ENCODE data around the gene C11orf71.

Gene C11orf71, protein sequence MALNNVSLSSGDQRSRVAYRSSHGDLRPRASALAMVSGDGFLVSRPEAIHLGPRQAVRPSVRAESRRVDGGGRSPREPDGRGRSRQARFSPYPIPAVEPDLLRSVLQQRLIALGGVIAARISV

GRCh38 chr11:114400216-114400914 lies at the start of gene C11orf71, which contains the start of gene RBM7:
Gene C11orf71 (minus strand): TSS chr11:114400511. CDS start chr11:114400331, 180 bp downstream.
Gene RBM7 (plus strand): TSS chr11:114400666. CDS start chr11:114400672, 6 bp downstream.
- DNase-seq (ENCODE audit: low read depth), result peak; percentile 99

DNA sequence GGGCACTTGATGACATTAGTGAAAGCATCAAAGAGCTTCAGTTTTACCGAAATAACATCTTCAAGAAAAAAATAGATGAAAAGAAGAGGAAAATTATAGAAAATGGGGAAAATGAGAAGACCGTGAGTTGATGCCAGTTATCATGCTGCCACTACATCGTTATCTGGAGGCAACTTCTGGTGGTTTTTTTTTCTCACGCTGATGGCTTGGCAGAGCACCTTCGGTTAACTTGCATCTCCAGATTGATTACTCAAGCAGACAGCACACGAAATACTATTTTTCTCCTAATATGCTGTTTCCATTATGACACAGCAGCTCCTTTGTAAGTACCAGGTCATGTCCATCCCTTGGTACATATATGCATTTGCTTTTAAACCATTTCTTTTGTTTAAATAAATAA lies 49.5 kb upstream of the C11orf71 start:
- no peak for DNase-seq (ENCODE audit: low read depth)

DNA sequence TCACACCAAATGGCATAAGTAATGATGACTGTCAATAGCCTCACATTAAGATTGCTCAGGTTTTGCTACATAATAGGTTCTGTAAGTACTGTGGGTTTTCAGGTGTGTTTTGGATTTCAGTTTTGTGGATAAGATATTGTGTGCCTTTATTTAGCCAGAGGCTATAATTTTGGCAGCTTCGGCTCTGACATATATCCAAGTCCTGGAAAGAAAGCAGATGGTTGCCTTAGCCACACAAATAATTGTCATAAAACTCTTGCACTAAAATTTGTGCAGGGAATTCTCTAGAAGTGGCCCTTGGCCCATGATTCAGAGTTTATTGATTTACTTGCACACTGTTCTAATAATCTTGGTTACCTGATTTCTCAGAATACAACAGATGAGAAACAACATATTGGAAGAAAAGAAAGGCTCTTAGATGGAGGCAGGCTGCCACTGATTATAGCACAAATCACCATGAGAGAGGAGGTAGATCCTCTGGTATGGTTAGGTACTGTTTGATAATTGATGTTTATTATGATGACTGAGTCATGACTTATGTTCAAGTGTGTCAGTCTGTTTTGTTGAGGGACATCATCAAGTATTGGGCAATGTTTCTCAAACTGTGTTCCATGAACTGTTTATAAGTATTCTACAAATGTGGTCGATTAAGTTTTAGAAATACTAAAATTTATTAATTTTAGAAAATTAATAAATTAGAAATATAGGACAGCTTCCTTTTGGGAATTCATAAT lies 48.6 kb upstream of the C11orf71 start:
- DNase-seq (ENCODE audit: low read depth), result peak; percentile 37

DNA sequence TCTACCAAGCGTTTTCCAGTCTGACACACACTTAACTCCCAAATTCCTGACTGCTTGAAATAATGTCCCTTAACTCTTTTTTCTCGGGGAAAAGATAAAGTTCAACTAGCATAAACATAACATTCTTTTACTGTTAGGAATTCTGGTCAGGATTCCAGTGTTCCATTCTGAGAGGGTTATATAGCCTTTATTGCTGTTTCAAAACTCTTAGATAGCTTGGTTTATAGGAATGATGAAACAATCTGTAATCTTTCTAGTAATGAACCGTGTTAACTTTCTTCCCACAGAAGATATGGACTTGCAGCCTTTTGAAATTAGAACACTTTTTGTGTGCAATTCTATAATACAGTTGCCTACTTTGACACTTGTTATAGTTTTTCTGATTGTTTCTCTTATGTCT lies 47.6 kb upstream of the C11orf71 start:
- no peak for DNase-seq (ENCODE audit: low read depth)

GRCh38 chr11:114447444-114447843 lies 47.1 kb upstream of the C11orf71 start:
- DNase-seq (ENCODE audit: low read depth), result no peak

GRCh38 chr11:114442536-114442935 lies 42.2 kb upstream of the C11orf71 start:
- no peak for DNase-seq (ENCODE audit: low read depth)

DNA sequence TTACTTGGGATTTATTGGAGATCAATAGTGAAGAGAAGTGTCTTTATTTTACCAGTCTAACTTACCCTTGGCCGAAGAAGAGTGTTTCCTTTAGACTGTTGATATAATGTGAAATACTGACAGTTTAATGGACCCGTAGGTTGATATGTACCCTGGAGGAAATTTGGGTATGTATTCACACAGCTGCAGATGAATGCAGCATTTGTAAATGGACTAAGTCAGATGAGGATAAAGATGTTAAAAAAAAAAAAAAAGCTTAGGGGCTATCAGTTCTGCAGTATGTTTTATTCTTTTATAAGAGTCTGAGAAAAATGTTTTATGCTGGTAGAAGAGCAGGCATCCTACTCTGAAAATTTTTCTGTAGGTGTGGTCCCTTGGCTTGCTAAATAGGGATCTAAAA lies 41.6 kb upstream of the C11orf71 start:
- no peak for DNase-seq (ENCODE audit: low read depth)

- DNase-seq (ENCODE audit: low read depth), result peak; percentile 8
Observed at GRCh38 chr11:114440971-114441763, 40.9 kb upstream of the C11orf71 start.

DNA sequence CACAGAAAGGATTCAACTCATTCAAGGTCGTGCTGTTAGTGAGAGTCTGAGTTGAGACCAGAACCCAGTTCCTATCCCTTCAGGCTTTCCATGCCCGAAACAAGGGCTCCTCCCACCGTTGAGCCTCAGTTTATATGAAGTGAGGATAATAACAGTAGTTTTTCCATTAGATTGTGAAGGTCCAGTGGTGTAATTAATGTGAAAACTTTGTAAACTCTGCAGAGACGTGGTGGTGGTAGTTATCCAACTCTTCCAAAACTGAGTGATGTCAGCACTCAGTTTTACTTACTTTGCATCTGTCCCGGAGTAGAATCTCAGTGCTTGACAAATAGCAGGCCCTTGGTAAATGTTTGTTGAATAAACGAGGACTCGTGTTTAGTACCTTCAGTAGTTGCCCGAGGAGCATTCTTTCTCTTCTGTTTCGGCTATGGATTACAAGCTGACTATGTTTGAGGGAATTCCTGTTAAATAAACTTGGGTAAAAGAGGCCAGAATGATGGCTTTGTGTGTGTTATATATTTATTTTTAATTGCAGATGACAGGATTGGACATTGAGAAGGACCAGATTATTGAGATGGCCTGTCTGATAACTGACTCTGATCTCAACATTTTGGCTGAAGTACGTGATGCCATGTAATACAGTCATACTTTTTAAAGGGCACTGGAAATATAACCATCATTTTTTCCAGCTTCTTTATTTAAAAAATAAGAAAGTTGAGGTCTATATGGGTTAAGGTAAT lies 40.0 kb upstream of the C11orf71 start:
- peak; percentile 30 for DNase-seq (ENCODE audit: low read depth)

GRCh38 chr11:114439229-114440120 lies 39.2 kb upstream of the C11orf71 start, which contains the start of gene REXO2:
Gene REXO2 (plus strand): TSS chr11:114439467. CDS start chr11:114439529, 62 bp downstream.
- peak; percentile 96 for DNase-seq (ENCODE audit: low read depth)

GRCh38 chr11:114438303-114438702 lies 38.0 kb upstream of the C11orf71 start:
- DNase-seq (ENCODE audit: low read depth), result peak; percentile 5

- DNase-seq (ENCODE audit: low read depth), result no peak
Observed at GRCh38 chr11:114433376-114433775, 33.1 kb upstream of the C11orf71 start.

GRCh38 chr11:114432893-114433292 lies 32.6 kb upstream of the C11orf71 start:
- no peak for DNase-seq (ENCODE audit: low read depth)

DNA sequence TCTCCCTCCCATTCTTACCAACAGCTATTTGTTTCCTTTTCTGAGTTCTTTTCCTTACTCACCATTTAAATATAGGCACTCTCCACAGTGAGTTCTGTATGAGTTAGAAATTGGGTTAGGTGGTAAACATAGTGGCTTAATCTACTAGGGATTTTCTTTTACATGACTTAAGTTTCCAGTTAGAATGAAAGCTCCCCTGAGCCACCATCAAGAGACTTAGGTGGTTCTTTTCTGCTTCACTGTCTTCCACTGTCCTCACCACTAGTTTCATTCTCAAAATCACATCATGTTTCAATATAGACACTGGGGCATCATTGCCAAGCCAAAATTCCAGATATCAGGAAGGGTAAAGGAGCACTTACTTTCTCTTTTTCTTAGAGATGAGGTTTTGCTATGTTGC lies 30.0 kb upstream of the C11orf71 start:
- no peak for DNase-seq (ENCODE audit: low read depth)

GRCh38 chr11:114426280-114426679 lies 26.0 kb upstream of the C11orf71 start:
- DNase-seq (ENCODE audit: low read depth), result no peak

DNA sequence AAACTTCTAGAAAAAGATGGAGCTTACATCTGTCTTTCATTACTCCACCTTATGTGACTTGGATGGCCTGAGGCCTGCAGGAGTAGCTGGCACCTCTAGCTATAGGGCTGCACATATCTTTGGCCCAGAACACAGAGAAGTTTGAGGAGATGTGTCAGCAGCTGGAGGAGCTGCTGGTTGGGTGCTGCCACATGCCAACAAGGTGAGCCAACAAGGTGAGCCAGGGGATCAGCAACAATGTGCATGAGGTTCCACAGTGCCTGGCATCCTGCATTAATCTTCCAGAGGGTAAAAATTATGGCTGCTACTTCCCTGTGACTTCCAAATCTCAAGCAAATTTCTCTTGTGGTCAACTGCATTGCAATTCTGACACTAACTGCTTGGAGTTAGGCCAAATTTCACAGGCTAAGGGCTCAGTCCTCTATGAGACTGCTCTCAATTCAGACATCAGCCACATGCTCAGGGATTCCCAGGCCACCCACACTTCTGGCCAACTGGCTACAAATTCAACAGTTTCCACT lies 16.2 kb upstream of the C11orf71 start:
- peak; percentile 22 for DNase-seq (ENCODE audit: low read depth)

GRCh38 chr11:114413958-114414357 lies 13.6 kb upstream of the C11orf71 start:
- no peak for DNase-seq (ENCODE audit: low read depth)

DNA sequence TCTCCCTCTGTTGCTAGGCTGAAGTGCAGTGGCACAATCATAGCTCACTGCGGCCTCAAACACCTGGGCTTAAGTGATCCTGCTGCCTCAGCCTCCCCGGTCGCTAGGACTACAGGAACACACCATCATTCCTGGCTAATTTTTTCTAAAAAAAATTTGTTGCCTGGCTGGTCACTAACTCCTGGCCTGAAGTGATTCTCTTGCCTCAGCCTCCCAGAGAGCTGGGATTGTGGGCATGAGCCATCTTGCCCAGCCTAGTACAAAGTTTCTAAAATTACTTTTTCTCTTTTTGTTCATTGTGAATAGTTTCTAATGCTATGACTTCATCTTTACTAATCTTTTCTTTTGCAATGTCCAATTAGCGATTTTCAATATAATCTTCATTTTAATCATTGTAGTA lies 12.6 kb upstream of the C11orf71 start:
- no peak for DNase-seq (ENCODE audit: low read depth)

GRCh38 chr11:114401311-114401710 lies 1.0 kb upstream of the C11orf71 start:
- DNase-seq (ENCODE audit: low read depth), result peak; percentile 31

DNA sequence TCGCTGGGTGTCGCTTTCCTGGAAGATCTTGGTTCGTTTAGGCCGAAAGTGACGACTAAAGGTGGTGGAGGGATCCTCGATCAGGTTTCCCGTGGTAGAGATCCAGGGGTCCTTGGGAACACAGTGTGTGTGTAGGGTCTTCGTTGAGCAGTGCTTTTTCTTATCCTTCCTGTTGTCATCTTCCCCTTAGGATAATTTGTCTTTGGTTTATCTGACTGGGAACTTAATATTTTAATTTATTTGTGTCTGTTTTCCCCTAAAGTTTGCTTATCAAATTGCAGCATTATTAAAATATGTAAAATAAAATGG lies 558 bp upstream of the C11orf71 start:
- DNase-seq (ENCODE audit: low read depth), result no peak

All from ELR (cell line).